ENCODE measurements around the gene TCFL5.

Gene TCFL5

GRCh38 chr20:62832212-62832922 is 29.3 kb downstream of the TCFL5 start:
- DNase-seq: no peak

DNA sequence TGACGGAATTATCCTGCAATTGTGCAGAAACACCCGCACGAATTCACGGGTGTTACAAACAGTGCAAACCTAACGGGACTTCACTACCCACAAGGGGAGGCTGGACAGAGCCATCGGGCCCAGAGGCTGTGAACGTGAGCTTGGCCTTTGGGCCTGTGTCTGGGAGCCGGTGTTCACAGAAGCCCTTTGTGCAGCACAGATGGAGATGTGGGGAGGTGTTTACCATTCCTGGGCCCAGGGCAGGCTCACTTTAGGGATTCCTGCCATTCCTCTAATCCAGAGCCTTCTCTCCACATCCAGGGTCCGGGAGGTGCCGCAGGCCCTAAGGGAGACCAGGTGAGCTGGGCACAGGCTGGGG is 29.8 kb downstream of the TCFL5 start:
- DNase-seq: no peak

DNA sequence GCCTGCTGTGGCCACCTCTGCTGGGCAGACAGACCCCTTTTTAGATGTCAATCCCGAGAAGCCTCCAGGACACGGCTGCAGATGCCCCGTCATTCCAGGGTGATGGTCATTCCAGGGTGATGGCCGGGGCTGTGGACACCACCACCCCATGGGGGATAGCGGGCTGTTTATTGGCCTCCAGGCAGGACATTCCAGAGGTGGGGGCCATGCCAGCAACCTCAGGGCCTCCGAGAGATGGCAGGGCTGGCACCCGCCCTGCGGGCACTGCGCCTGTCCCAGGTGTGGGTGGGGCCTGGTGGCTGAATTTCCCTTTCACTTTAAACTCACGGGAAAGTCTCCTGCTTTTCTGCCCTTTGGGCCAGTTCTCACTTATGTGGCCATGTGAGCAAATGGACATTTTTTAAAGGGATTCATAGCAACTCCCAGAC is 30.2 kb downstream of the TCFL5 start:
- DNase-seq: no peak

- DNase-seq: no peak
These were observed 30.8 kb downstream of the TCFL5 start for GRCh38 chr20:62830821-62831220.

- DNase-seq: no peak
These were observed 31.4 kb downstream of the TCFL5 start for GRCh38 chr20:62830251-62830650.

DNA sequence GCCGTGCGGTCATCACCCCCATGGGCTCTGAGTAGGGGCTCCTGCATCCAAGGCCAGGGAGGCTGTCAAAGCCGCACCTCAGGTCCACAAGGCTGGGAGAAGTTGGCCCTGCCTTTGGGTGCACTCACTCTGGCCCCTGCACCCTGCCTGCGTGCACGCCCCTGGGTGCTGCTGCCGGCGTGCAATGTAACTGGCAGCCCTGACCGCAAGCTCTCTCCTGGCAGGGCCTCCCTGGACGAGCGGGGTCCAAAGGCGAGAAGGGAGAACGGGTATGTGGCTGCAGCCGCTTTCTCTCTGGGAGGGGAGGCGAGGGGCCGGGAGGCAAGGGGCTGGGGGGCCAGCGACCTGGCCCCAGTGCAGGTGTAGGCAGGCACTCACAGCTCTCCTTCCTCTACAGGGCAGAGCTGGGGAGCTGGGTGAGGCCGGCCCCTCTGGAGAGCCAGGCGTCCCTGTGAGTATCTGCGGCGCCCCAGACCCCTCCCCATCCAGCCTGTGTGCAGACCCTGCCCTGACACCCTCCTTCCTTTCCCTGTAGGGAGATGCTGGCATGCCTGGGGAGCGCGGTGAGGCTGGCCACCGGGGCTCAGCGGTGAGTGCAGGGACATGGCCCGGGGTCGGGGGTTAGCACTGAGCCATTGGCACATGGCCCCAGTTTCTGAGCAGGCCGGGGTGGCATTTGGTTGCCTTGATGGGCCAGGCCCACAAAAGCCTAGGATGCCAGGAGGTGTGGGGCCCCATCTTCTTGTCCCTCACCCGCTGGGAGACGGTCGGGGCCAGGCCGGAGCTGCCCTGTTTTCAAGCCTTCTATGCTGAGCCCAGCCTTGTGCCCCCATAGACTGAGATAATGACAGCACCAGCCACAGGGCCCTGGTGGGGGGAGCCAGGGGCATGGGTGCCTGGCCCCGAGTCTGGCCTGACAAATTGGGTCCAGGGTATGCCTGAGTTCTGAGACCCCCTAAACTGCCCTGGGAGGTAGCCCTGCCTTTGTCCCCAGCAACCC is 32.1 kb downstream of the TCFL5 start:
- no peak for DNase-seq

GRCh38 chr20:62828511-62829230 is 33.0 kb downstream of the TCFL5 start:
- no peak for DNase-seq

- no peak for DNase-seq
These were observed 33.6 kb downstream of the TCFL5 start for GRCh38 chr20:62828051-62828450.

DNA sequence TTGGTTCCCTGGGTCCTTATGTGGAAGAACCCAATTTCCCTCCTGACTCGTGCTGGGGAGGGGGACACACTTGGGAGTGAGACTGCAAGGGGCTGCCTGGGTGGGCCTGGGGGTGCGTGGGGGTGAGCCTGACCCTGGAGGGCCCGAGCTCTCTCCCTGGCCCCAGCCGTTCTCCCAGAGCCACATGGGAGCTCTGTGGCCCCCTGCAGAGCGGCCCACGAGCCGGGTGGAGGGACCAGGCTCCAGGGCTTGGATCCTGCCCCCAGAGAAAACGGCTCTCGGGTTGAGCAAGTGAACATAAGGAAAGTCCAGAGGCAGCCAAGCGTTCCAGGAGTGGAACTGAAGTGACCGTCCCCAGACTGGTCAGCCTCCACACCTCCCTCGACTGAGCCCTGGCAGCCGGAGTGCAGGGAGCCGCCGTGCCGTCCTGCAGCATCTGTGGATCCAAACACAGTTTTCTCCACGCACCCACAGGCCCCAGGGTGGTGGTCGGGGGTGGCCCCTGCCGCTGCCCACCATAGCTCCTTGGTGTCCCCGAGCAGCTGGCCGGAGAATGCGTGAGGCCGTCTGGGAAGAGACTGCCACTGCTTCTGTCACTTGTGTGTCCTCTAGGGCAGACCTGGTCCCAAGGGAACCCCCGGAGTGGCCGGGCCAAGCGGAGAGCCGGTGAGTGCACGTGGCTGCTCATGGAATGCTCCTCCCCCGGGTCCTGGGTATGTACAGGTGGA is 34.1 kb downstream of the TCFL5 start:
- no peak for DNase-seq

DNA sequence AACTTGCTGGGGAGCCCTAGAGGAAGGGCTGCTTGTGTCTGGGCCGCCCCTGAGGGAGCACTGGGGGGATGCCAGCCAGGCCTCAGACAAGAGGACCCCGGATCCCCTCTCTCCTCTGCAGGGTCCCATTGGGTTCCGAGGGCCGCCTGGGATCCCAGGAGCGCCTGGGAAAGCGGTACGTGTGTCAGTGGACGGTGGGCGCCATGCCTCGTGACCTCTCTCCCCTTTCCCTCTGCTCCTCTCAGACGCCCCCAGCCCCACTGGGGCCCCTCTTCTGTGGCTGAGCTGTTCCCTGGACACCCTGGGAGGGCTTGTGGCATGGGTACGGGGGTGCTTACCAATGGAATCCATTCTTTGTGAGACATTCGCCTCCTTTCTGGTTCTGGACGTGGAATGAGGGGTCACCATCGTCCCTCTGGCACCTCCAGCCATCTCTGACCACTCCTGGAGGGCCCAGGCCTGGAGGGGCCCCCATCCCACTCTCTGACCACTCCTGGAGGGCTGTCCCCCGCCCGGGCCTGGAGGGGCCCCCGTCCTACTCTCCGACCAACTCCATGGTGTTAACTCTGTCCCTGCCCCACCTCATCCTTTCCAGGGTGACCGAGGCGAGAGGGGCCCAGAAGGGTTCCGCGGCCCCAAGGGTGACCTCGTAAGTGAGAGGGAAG is 34.8 kb downstream of the TCFL5 start:
- no peak for DNase-seq

DNA sequence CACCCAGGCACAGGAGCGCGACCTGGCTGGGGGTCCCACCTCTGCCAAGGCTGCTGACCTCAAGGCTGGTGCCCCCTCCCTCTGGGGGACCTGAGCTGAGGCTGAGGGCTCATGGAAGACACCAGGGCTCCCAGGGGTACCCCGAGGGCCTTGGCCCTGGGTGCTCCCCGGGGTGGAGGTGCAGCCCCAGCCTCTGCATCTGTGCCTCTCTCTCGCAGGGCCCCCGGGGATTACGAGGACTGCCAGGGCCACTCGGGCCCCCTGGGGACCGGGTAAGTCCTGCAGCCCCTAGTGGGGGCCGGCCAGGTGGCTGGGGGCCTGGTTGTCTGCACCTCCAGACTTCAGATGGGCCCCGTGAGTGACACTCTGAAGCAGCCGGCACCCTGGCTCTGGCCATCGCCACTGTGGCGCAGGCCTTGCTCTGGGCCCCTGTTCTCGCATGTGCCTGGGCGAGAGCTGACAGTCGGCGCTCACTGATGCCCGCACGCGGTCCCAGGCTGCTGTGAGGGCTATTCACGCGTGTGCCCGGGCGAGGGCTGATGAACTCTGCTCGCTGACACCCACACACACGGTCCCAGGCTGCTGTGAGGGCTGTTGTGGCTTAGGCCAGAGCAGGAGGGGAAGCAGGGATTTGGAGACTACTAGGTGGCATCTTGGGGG is 35.5 kb downstream of the TCFL5 start:
- DNase-seq: no peak

- no peak for DNase-seq
These were observed 36.2 kb downstream of the TCFL5 start for GRCh38 chr20:62825333-62825985.

DNA sequence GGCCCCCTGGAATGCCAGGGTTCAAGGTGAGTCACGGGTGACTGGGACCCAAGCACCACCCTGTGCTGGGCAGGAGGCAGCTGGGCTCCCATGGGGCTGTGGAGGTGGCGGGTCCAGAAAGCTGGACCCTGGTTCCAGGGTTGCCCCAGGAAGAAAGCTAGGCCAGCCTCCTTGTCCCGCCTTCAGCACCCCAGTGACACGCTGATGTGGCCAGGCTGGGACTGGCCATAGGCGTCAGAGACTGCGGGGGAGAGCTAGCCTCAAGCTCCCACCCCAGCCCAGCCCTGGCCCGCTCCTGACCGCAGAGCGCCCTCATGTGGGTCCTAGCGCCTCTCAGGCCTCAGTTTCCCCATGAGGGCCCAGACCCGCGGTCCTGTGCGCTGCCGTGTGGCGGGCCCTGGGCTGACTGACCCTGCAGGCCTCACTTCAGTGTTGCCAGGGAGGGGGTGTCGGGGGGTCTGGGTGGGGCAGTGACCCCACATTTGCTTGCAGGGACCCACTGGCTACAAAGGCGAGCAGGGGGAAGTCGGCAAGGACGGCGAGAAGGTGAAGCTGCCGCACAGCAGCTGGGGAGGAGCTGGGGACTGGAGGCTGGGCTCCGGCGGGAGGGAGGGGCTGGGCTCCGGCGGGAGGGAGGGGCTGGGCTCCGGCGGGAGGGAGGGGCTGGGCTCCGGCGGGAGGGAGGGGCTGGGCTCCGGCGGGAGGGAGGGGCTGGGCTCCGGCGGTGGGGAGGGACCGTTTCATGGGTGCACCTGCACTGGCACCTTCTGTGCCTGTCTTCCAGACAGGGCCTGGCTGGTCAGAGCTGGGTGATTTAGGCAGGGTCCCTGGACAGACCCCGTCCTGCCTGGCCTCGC is 36.9 kb downstream of the TCFL5 start:
- no peak for DNase-seq

DNA sequence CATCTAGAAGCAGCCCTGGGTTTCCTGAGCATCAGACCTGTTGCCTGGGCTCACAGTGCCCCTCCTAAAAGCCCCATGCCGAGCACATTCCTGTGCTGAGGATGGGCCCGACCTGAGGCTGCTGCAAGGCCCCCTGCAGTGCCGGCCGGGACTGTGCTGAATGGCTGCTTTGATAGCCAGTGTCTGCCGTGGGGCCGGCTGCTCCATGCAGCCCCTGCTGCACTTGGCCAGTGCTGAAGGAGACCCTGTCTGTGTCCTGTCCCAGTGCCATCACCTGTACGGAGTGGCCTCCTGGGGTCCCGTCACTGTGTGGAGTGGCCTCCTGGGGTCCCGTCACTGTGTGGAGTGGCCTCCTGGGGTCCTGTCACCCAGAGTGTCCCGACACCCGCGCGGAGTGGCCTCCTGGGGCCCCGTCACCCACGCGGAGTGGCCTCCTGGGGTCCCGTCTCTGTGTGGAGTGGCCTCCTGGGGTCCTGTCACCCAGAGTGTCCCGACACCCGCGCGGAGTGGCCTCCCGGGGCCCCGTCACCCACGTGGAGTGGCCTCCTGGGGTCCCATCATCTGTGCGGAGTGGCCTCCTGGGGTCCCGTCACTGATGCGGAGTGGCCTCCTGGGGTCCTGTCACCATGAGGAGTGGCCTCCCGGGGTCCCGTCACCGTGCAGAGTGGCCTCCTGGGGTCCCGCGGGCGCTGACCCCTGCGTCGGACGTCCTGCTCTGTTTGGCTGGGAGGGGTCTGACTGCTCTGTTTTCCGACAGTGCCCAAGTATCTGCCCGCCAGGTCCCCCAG is 37.7 kb downstream of the TCFL5 start:
- no peak for DNase-seq

- no peak for DNase-seq
These were observed 38.6 kb downstream of the TCFL5 start for GRCh38 chr20:62822788-62823651.

GRCh38 chr20:62822239-62822787 is 39.3 kb downstream of the TCFL5 start:
- no peak for DNase-seq

DNA sequence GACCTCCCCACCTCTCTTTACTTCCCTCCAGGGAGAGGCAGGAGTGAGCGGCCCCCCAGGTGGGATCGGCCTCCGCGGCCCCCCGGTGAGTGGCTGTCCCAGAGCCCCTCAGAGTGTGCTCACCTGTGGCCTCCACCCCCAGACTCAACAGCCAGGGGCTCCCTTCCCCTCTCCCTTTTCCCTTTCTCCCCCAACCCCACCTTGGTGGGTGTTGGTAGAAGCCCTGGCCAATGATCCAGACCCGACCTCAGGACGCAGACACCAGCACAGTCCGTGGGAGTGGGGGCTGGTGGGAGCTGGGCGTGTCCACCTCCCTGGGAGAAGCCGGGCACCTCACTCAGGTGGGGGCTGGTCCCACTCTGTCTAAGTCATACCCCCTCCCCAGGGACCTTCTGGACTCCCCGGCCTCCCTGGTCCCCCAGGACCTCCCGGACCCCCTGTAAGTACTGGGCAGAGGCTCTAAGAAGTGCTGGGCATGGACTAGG is 39.9 kb downstream of the TCFL5 start:
- no peak for DNase-seq
